Measurements from ENCODE around the gene MORF4L1.
"Not testable (repeated sequence)": the region's sequence is repeated elsewhere in the genome, so short reads cannot be mapped to it uniquely, and the experiment has no call there.

MORF4L1 gene

GRCh38 chr15:78902281-78903032 lies 29.8 kb downstream of the MORF4L1 start:
- not testable (repeated sequence) for DNase-seq

- no peak for DNase-seq
Measured at GRCh38 chr15:78904599-78905358, 32.1 kb downstream of the MORF4L1 start.

DNA sequence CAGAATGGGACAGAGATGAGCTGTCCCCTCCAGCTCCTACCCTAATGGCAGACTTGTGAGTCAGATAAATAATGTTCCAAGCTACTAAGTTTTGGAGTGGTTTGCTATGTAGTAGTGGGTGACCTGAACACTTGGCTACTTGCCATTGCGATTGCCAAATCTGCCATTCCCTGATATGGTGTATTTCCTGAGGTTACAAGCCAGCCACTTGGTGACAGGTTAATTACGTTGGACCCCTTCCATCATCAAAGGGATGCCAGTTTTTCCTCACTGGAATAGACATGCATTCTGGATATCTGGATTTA lies 33.6 kb downstream of the MORF4L1 start:
- no peak for DNase-seq

DNA sequence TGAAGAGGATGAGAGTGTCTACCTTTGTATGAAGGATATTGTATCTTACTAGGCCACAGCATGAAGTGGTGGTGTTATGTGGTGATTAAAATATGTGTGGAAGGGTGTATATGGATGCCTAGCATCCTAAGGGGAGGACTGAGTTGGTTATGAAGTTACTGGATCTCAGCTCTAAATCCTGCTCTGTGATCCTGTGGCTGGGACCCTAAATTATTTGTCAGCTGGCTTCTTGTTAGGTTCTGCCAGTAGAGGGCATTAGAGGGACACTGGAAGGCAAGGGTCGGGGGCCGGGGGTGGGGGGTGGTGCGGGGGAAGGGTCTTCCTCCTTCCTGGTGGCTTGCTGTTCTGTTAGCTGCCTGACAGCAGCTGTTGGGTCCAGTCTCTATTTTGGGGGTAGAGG lies 34.9 kb downstream of the MORF4L1 start:
- no peak for DNase-seq

GRCh38 chr15:78909160-78909695 lies 36.5 kb downstream of the MORF4L1 start:
- no peak for DNase-seq

DNA sequence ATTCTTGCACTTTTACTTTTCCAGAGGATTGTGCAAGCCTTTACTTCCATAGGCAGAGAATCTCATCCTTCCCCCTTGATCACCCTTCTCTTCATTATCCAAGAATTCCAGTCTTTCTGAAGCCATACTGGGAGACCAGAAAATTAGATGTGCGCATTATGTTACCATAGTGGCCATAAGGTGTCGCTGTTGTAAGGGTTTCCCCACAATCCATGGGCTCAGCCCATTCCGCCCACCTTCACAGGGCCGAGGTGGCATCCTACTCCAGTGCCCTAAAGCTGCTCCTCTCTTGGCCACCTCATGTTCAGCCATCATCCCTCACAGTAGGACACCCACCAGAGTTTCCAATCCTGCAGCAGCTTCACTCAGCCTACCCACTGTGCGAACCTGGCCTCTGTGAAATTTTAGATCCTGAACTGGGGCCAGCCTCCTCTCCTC lies 37.1 kb downstream of the MORF4L1 start:
- peak; percentile 37 for DNase-seq

DNA sequence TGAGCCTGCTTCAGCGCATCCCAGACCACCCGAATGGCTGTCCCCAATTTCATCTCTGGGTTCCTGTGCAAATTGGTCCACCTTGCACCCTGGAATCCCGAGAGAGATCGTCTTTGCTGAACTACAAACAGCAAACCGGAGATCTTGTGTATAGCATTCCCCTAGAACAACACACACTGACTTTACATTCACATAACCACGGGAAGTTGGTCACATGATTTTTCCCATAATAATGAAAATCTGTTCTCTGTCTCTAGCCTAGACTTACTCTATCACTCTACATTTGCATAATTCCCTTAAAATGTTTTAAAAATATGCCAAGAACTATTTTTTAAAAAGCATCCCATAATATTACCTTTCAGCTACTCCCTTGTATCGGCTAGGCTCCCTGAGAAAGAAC lies 37.6 kb downstream of the MORF4L1 start:
- no peak for DNase-seq

GRCh38 chr15:78912316-78912715 lies 39.6 kb downstream of the MORF4L1 start:
- no peak for DNase-seq

DNA sequence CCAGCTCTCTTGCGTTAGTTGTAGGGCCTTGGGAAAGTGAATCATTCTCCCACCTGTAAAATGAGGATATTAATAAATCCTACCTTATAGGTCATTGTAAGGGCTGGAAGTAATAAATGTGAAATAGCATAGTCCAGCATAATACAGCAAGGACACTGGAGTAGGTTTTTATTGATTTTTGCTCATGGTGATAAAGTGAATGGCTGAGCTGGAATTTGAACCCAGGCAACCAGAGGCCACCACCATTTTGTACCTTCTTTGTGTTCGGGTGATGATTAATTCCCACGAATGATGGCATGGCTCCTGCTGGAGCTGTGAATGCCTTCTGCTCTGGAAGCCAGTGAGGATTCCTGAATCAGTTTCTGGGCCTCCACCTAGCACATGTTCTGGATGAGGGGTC lies 40.3 kb downstream of the MORF4L1 start:
- no peak for DNase-seq

DNA sequence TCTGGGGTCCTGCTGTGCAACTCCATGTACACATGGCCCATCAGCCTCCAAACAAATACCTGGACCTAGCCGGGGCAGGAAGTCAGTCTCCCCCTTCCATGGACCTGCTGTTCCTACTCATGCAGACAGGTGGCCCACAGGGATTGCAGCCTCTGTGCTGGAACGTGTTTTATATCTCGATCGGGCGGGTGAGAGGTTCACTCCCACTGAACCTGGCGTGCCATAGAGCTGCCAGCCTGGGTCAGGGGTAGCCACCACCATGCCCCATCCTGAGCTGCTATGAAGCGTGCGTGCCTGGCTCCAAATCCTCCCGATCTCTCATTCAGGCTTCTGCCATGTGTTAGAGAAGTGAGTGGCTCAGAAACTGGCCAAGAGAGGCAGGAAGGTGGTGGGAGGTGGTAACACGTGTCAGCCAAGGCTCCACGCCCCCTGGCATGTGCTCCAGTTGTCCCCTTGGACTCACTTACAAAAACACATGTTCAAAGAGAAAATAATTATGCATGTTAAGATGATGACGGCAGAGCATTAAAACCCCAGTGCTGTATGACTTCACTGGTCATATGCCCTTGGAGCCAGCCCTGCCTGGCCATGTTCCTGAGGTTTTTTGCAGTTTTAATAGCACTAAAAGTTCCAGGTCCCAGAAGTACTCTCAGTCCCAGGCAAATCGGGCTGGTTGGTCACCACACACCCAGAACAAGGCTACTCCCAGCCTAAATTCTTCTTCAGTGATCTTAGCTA lies 41.5 kb downstream of the MORF4L1 start:
- no peak for DNase-seq

DNA sequence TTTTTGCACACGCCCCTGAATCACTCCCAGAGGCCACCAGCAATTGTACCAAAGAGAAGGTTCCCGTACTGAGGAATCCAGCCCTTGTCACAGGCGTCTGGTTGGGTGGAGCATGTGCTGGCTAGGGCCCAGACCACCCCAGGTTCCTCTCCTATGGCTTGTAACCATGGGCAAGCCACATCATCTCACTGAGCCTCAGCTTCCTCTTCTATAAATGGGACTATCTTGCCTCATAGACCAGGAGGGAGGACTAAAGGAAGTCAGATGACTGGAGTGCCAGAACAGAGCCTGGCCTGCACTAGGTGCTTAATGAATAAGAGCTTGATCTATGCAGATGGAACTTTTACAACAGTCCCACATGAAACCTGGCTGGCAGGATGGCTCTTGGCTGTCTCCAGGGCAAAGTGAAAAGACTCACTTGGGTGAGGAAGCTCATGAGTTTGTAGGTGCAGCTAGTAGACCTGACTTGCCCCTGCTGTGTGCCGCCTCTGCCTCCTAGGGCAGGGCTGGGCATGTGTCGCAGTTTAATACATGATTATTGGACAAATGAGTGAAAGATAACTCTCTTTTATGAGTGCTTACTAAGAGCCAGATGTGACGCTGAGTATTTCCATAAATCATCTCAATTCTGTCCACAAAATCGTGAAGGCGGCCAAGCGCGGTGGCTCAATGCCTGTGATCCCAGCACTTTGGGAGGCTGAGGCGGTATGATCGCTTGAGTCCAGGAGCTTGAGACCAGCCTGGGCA lies 42.8 kb downstream of the MORF4L1 start:
- DNase-seq = no peak

GRCh38 chr15:78916088-78916487 lies 43.4 kb downstream of the MORF4L1 start:
- DNase-seq = no peak

DNA sequence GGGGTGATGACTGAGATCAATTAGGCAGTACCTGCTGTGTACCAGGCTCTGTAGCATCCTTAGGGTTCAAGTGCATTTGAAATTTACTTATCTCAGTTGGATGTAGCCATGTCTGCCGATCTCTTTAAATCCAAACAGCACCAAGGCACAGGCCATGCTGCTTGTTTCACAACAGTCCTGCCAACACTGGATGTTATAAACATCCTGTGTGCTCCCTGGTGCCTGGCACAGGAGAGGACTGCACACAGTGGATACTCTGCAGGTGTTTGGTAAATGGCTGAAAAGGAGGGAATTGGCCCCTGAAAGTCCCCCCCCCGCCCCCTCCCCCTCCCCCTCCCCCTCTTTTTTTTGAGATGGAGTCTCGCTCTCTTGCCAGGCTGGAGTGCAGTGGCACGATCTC lies 45.2 kb downstream of the MORF4L1 start:
- DNase-seq = no peak

GRCh38 chr15:78921517-78921916 lies 48.8 kb downstream of the MORF4L1 start:
- no peak for DNase-seq

DNA sequence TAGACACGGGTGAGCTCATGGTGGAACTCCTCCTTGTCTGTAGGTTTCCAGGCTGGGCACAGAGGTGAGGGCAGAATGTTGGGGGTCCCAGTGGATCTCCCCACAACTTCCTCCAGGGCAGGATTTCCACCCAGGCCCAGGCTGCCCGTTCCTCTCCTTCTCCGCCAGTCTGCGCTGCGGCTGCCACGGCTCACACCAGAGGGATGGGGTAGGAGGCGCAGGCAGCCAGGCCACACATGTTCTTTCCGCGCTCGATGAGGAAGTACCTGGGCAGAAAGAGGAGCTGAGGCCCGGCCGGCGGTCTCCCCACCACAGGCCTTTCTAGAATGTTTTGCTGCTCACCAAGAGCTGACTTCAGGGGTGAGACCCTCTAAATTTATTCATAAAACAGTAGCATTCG lies 49.2 kb downstream of the MORF4L1 start:
- DNase-seq = no peak

DNA sequence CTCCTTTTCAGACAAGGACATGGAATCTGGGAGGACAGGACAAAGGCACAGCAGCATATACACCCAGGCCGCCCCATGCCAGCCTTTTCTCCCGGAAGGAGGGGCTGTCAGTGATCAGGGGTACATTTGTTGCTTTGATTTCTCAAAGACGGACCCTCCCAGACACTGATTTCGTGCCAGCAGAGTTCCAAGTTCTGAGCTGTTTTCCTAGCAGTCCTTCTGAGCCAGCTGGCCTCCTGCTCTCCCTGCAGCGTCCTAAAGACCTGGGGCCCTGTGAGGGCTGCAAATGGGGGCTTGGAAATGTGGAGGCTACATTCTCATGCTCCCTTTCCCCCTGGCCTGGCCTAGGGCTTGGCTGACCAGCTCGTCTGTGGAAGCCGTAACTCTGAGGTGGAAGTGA lies 49.8 kb downstream of the MORF4L1 start:
- DNase-seq = peak; percentile 75

DNA sequence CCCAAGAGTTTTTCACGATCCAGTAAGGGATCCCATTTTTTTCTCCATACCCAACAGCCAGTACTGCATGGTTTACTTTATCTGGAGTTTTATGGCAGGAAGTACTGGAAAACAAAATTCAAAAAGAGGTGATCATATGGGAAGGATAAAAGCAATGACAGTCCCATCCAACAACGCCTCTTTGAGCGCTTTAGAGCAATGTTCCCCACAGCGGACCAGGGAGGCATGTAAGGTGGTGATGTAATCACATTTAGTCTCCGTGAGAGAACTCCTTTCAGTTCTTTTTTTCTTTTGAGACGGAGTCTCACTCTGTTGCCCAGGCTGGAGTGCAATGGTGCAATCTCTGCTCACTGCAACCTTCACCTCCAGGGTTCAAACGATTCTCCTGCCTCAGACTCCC lies 50.3 kb downstream of the MORF4L1 start:
- no peak for DNase-seq

GRCh38 chr15:78923480-78924360 lies 51.0 kb downstream of the MORF4L1 start:
- DNase-seq = no peak

DNA sequence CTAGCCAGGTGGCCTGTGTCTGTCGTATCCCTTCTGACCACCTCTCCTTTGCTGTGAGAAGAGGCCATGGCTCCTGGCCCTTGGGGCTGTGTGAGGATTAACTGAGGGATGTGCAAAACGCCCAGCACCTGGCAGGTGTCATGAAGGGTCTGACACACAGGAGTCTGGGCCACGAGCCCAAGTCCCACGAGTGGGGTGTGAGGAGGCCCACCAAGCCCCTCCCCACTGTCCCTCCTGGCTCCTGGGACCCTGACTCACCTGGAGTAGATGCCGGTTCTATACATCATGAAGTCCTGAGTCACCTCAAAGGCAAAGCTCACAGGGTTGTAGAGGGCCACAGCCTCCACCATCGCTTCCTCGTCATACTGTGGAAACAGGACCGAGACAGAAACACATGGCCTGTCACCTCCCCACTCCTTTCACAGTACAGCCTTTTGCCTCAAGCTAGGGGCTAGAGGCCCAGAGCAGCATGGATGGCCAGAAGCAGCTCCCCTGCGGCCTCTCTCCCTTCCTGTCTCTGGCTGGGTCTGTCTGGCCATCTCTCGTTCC lies 52.5 kb downstream of the MORF4L1 start:
- no peak for DNase-seq

DNA sequence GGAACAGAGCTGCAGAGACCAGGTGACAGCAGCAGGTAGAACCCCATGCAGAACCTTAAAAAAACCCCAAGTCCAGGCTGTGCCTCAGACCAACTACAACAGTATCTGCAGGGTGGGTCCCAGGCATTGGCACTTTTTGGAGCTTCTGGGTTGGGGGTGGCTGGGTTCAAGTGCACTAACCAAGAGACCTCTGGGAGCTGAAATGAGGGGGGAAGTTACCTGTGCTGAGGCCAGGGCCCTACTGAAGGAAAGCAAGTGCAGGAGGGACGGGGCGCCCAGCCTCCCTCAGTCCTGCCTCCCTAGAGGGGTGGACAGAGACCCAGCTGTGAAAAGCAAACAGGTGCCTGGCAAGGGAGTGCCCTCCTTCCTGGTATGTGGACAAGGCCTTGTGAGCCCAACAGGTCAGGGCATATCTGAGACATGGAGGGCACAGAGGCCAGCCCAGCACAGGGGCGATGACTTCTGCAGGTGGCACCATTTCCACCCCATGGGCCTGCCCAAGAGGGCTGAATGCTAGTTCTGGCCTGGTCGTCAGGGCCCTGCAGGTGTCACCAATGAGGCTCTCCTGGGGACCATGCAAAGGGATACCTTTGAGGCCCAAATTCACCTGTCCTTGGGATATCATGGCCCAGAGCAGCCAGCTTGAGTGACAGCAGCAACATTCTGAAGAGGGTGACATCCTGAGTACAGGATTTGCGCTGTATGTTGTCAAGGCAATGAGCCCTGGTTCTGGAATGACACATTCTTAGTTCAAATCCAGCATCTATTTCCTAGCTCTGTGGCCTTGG lies 53.5 kb downstream of the MORF4L1 start:
- no peak for DNase-seq
